Body of pancreas (tissue), 4 donors: ENCODE data around the gene LPP.

Experiments
- CTCF ChIP-seq, 7 experiments: fragments of 450-650 bp in 4 of 7; fragments of 200-600 bp in 3 of 7; sonication (generic) in 3 of 7; IDR thresholded peaks; one replicate each; pipeline ENCODE4 v1.5.1; 2016 to 2019; ENCODE audit warnings: antibody characterized with exemption in 7 of 7
- POLR2A ChIP-seq, 3 donors: fragments of 450-650 bp; IDR thresholded peaks; one replicate each; pipeline ENCODE4 v1.6.1; 2016; ENCODE audit warnings: antibody characterized with exemption in 3 of 3, mild to moderate bottlenecking in 2 of 3

GRCh38 chr3:188584958-188585689 lies 431.2 kb downstream of the LPP start:
- TF ChIP-seq CTCF (IDR thresholded peaks at IDR 0.05) (no peak), POLR2A (IDR thresholded peaks at IDR 0.05) (no peak)
